HG03159 (cell line): ENCODE data around the gene APOL2.
"Not testable (repeated sequence)": the region's sequence is repeated elsewhere in the genome, so short reads cannot be mapped to it uniquely, and the experiment has no call there.

Source experiments
- ATAC-seq: cut with Tn5 transposase; IDR thresholded peaks from one replicate; pipeline ENCODE4 v1.9.1; 2021; ENCODE audit warnings: mild to moderate bottlenecking, moderate library complexity; ENCODE audit not compliant: unreplicated experiment

Gene APOL2

DNA sequence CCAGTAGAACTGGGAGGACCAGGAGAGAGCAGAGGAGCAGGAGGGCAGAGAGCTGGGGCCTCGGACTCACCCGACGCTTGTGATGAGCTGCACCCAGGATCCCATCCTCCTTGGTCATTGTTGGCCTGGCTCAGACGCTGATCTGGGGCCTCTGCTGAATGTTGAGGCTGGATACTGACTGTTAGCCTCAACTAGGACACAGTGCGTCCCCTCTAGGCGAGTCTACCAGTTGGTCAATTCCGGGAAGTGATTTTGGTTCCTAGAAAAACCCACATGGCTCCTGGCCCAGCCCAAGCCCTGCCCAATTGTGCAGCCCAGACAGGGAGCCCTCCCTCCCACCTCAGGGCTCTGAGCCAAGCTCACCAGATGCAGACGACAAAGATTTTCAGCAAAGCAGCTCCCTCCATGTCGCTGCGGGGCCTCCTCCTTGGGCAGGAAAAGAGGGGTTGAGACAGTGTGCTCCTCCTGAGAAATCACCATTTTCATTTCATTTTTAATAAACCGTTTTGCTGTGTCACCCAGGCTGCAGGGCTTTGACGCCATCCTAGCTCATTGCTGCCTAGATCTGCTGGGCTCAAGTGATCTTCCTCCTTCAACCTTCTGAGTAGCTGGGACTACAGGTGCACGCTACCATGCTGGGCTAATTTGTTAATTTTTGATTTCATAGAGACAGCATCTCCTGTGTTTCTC, 37.6 kb downstream of the APOL2 start, which contains the start of gene APOL4:
Gene APOL4, minus strand, starts transcription at position 180 of the 690 bp plus-strand sequence. Its CDS starts 75 bp downstream, at position 105.
- no peak for ATAC-seq

DNA sequence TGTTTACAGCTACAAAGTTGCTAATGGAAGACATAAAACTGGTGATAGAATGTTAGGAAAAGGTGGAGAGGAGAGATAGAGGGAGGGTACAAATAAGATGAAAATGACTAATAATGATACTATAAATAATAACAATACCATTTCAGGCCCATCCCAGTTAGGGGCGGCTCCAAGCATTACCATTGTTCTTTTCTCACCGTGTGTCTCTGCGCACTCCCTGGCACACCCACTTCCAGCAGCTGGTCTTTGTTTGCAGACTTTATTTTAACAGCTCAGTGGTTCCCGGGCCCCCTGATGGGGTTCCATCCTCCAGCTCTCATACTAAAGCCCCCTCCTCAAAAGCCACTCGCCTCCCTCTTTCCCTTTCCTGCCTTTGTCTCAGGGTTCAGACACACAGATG, 38.3 kb downstream of the APOL2 start:
- not testable (repeated sequence) for ATAC-seq

DNA sequence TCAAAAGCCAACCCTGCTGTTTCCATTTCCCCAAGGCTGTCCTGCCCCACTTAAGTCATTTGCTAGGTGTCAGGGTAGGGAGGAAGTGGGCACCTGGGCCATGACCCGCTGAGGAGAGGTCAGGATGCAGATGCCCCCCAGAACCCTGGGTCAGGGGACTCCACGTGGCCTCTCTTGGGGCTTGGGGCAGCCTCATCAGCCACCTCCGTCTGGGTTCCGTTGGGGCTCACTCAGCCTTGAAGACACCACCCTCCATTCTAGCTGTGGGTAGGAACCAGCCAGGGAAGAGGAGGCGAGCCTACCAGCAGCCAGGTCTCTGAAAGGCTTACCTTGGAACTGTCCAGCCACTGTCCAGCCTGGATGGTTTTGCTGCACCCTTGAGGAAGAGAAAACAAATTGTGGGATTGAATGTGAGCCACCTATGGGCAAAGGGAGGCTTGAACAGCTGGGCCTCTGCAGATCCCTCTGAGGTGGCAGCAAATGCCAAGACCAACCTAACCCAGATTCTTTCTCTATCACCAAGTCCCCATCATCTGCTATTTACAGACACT, 40.3 kb downstream of the APOL2 start:
- ATAC-seq: no peak

DNA sequence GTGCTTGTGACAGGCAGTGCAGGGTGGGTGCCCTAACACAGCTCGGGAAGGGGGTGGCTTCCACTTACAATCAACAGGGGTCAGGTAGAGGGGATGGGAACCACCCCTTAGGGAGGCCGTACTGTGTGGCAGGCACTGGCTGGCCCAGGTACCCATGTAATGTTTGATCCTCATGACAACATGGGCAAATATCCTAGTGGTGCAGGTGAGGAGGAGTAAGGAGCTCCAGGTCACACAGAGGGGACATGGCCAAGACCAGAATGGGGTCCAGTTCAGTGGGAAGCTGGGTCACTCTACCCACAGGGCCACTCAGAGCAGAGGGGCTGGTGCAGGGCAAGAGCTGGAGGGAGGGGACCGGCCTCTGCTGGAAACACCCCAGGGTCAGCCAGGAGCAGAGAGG, 40.8 kb downstream of the APOL2 start:
- no peak for ATAC-seq

DNA sequence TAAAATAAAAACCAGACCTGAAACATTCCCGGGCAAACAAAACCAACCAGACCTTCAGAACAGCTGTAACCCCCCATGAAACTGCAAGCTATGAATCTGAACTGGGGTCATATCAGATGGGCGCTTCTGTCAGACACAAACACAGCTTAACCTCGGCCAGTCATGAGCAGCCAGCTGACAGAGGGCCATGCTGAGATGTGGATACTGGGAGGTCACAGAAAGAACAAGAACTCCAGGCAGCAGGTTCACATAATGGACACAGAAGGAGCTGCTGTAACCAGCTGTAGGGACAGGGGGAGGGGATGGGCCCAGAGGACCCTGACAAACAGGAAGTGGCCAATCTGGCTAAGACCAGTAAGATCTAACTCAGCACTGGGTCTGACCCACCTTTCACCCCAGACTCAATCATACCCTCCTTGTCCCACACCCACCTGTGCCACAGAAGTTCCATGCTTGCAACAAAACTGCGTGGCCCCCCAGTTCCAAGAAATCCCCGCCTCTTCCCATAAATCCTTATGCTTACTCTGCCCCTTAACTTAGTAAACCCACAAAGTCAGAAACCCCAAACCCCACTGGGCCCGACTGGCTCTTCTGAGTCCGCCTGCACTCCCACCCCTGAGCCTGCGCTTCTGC, 41.7 kb downstream of the APOL2 start:
- no peak for ATAC-seq

DNA sequence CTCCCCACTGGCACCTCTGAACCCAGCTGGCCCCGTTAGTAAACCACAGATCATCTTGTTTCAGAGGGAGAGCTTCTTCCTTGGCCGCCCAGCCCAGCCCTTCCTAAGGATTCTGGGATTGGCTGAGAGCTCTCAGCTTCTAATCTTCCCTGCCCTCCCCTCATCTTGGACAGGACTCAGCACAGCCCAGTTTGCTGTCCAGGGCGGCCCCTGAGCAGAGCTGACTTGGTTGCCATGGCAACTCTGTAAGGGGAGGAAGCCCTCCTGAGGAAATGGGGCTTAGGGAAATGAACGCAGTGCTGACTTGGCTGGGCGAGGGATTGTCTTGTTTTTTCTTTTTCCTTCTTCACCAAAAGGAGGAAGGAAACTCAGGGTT, 42.3 kb downstream of the APOL2 start:
- ATAC-seq: no peak

DNA sequence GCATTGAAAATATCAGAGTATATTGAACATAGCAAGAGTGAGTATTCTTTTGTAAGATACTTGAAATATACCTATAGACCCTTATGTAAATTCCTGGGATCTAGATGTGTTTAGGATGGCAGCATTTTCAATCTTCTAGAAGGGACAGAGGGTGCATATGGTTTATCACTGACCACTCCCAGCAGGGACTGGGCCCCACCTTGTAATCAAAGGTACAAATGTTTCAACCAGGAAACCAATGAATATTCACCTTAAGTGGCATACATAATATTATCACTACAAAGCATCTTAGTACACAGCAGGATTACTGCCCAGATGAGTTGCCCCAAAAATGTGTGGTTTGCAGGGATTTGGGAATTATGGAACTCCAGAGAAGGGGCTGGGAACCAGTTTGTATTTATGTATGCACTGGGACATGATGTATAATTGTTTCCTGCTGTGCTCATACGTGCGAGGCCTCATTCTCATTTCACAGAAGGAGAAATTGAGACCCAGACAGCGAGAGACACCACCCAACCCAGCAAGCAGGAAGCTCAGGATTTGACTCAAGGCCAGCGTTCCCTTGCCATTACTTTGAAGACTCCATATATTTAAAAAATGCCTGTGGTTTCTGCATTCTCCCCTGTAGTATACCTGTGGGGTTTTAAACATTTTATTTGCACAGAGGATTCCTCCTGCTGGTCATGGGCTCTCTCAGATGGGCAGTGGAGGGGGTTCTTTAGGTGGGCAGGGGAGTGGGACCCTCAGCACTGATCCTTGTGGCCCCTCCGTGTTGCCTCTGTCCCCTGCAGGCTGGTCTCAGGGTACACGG, 42.9 kb downstream of the APOL2 start:
- no peak for ATAC-seq

DNA sequence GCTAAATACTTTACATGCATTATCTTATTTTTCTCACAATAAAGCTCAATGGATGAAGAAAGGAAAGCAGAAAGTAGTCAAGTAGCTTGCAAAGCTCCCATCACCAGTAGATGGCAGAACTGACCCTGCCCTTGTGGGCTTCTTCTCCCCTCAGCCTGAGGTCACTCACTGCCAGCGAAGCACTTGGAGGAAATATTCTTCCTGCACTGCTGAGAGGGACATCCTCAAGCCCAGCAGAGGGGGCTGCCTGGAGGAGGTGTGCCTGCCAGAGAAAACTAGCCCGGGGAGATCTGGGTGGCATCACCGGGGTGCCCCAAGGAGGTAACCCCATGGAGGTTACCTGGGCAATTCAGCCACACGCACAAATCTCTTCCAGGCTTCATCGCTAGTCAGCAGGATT, 44.4 kb downstream of the APOL2 start:
- ATAC-seq: no peak

DNA sequence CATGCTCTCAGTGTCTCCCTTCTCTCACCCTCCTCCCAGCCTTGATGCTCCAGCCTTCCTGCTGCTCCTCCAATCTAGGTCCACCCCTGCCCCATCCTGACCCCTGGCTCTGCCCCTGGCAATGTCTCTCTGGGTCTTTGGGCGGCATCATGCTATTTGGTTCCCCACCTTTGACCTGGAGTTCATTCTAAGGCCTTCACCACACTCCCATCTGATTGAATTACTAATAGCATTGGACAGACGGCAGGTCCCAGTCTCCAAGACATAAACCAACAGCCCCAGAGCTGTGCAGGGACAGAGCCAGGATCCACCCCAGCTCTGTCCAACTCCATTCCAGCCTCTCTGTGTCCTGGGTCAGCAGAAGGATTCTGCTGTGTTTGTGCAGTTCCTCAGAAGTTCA, 44.9 kb downstream of the APOL2 start:
- ATAC-seq: no peak

DNA sequence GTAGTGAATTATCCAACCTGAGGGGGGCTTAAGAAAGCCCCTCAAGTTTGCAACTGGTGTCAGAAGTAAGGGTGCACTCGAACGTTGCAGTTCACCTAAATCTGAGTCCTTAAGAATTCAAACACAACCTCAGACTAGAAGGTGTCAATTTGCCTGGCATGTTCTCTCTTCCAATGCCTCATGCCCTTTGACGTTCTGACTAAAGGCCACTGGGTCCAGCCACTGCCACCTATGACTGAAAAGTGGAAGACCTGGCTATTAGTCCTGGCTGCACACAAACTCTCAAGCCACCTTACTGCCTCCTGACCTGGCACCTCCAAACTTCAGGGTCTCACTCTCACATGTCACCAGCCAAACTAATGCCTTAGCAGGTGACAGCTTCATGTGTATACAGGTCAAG, 45.8 kb downstream of the APOL2 start:
- no peak for ATAC-seq

DNA sequence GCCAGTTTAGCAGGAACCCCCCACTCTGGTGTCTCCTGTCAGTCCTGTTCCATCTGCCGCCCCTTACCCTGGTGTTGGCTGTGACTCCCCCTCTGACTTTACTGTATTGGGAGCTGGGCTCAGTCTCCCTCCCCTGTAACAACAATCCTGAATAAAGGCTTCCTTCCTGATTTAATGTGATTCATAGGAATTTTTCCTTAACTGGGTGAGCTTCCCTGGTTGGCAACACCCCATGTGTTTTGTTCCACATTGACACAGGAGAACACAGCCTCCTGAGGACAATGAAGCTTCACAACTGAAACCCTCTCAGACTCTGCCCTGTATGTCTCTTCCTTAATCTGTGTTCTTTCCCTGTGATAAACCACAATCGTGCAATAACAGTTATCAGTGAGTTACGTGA, 46.2 kb downstream of the APOL2 start:
- no peak for ATAC-seq

DNA sequence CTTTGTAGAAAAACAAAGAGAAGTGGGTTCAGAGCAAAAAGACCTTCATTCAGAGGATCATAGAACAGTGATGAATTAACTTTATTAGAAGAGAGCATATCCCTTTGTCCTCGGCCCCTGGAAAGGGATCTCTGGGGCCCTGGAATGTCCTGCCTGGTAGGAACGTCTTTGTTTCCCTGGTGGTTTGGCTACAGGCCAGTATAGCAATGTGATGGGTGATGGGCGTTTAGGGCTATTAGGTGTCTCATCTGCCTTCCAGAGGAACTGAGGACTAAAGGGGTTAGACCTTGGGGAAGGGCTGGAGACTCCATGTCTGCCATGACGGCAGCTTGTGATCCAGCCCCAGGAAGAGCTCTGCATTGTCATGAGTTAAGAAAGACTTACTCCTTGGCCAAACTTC, 46.8 kb downstream of the APOL2 start:
- no peak for ATAC-seq

DNA sequence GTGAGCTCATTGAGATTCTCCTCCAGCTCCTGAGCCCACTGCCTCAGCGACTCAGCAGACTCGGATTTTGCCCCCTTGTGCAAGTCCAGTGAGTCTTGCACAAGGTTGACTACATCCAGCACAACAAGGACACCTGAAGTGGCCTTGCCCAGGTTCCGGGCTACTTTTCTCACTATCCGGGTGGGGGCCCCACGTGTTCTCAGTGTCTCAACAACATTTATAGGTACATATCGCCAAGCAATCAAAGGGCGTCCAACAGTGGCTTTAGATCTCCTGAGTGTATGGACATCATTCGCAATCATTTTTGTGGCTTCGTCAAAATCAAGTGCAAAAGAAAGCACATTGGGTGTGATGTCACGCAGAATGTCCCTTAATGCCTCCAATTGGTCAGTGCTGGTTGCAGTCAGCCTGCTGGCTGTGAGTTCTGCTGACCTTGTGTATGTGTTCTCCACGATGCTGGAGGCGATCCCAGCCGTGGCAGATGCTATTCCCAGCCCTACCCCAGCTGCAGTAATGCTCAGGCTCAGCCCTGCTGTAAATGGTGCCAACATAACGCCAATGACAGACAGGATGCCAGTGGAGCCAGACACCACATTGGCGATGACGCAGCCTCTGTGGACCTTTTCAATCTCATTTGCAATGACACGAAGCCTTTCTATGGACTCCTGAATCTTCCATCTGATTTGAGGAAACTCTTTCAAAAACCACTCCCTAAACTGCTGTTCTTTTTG, 48.1 kb downstream of the APOL2 start:
- ATAC-seq: no peak

DNA sequence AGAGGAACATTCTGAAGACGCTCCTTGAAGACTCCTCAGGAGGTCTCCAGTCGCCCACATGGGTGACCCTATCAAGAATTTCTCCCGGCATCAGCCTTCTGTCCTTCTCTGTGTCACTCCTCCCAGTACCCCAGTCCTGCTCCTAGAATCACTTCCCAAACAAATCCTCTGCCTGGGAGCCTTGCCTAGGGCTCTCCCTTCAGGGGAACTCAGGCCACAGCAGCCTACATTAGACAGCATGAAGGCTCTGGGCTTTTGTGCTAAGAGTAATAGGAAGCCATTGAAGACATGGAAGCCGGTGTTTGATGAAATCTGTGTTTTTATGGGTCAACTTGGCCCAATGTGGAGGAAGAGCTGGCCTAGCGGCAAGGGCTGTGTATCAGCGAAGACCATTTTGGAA, 51.5 kb downstream of the APOL2 start:
- ATAC-seq: not testable (repeated sequence)

DNA sequence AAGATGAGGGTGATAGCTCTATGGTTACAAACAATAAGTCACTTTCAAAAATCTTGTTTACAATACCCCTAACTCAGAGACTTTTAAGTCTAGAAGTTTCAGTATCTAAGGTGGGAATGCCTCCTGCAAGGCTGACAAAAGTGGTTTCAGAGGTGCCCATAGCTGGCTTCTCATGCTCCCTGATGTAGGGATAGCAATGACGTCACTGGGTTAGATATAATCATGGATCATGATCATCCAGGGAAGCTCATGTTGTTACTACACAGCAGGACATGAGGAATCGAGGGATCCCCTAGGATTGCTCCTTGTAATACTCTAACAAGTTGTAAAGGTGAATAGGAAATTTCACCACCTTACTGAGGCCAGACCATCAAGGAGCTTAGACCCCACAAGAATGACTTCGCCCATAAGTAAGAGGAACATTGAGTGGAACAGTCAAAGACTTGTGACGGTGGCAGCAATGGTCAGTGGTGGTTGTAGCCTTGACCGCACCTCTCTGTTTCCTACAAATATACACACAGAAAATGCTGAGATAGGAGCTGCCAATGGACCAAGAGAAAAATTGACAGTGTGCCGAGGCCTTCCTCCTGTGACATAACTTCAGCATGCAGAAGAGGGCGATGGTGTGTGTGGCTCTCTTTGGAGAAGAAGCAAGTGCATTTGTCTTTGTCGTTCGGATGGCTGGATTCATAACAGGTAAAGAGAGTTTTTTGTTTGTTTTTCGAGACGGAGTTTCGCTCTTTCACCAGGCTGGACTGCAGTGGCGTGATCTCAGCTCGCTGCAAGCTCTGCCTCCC, 53.3 kb downstream of the APOL2 start:
- no peak for ATAC-seq

DNA sequence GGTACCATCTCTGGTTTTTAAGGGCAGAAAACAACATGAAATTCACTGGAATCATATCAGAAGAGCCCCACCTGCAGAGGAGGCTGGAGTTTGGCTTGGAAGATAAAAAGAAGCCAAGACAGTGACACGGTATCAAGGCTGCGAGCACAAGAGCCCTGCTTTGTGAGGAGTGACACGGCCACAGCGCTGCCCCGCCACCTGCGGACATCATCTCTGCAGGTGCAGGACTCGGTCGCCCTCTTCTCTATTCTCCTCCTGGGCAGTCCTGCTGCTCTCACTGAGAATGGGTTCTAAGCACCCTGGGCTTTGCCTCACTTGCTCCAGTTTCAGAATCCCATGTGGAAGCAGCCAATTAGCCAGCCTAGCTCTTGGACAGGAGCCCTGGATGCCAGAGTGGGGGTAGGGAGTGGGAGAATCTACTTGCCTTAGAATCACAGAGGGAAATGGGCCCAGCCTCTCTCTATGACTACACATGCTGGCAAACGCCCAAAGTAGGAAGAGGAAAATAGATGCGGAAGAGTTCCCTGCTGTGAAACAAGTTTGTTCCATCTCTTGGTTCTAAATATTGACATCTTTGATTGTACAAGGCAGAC, 54.8 kb downstream of the APOL2 start:
- no peak for ATAC-seq

DNA sequence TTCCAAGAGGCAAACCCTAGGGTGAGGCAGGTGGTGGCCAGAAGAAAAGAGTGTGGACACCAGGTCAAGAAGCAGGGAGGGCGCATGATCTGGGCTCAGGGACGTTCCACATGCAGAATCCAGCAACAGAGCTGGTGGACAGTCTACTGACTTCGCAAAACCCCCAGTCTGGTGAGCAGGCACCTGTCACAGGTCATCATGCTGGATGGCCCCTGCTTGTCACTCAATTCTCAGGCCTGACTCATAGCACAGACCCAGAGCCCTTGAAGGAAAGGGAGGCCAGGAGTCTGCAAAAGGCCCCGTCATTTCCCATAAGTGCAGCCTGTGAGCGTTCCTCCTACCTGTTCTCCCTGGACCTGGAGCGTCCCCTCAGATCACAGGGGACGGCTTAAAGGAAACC, 55.9 kb downstream of the APOL2 start:
- no peak for ATAC-seq

DNA sequence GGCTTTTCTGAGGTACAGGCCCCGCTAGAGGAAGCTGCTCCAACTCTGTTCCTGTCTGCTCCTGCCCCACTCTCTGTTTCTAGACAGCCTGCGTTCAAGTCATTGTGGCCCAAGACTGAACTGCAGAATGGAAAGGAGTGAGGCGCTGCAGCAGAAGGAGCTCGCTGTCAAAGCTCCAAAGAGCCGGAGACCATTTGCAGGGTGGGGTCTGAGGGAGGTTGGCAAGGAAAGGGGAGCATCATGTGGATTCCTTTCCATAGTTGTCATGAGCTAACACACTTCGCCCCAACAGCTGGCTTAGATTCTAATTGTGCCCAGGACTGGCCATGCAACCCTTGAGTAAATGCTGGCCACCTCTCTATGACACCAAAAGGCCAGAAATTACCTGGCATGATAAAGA, 56.5 kb downstream of the APOL2 start:
- no peak for ATAC-seq

DNA sequence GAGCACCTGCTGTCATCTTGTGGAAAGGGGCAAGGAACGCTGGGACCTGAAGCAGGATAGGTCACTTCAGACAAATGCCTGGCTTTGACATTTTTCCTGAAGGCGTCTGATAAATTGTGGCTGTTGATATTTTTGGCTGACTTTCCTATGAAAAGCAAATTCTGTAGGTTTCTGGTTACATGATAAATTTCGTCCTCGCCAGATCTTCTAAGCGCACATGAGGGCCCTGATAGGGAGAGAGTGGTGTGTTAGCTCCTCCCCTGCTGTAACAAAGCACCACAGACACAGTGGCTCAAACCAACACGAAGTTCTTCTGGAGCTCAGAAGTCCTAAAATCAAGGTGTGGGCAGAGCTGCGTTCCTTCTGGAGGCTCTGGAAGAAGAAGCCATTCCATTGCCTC, 57.3 kb downstream of the APOL2 start:
- ATAC-seq: no peak

DNA sequence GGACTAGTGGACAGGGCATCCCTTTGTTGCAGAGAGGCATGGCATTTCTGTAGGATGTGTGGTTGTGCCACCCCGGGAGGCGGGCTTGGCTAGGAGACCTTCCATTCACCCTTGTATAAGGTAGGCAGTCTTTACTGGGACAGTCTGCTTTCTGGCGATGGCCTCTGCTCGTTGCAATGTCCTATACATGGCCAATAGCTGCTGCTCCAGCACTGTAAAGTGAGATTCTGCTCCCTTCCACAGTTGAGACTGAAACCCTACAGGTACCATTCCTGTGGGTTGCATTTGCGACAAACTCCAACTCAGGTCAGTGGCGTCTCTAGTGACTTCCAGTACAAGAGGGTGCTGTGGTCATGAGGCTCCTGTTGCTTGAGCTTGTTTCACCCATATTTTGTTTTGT, 58.4 kb downstream of the APOL2 start:
- ATAC-seq: no peak
